Activated gamma-delta T cell (primary cell): ENCODE data around the gene RNF40.

Source experiments
- DNase-seq: peaks from one replicate; lab custom pipeline; 2025; lab: John Stamatoyannopoulos, UW
- total RNA-seq, 2 donors: gene quantifications; one replicate each; lab custom pipeline; 2026; lab: John Stamatoyannopoulos, UW

Gene RNF40
- 168 to 171 reads per million in 2 donors for total RNA-seq

DNA sequence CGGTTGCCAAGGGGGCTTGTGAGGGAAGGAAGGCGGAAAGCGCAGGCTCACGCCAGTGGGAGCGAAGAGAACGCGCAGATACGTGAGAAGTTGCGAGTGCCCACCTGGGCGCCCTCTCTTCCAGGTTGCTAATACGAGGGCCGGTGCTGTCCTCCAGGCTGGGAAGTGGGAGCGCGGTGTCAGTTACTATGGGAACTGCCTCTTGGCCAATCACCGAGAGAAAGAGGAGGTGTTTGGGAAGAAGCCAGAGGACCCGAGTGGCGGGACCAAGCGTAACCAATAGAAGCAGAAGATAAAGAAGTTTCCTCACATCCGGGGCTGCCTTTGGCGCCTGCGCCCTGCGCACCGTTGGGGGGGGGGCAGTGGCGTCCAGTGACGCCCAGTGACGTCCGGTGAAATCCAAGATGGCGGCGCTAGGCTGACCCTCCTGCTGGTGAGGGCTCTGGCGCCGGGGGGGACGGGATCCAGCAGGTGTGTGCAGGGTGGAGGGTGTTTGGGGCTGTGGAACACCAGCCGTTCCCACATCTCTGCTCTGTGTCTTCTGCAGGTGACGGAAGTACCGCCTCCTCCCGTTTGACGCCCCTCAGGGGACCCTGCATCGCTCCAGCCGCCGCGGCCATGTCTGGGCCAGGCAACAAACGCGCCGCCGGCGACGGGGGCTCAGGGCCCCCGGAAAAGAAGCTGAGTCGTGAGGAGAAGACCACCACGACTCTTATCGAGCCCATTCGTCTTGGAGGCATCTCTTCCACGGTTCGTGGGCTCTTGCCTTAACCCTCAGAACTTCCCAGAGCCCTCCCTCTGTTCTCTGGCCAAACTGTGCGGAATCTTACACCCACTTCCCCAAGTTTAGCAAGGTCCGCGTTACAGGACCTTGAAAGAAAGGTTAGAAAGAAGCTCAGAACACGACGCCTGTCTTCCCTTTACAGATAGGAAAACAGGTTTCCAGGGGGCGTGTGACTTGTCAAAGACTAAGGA lies at the start of gene RNF40, which contains the start of gene CFAP119:
TSS of gene RNF40 (plus strand) at position 395 of the 975 bp plus-strand sequence. CDS start at position 619, 224 bp downstream.
TSS of gene CFAP119 (minus strand) at position 135 of the 975 bp plus-strand sequence. CDS start 314 bp downstream, outside the sequence.
- DNase-seq = peak; percentile 85

DNA sequence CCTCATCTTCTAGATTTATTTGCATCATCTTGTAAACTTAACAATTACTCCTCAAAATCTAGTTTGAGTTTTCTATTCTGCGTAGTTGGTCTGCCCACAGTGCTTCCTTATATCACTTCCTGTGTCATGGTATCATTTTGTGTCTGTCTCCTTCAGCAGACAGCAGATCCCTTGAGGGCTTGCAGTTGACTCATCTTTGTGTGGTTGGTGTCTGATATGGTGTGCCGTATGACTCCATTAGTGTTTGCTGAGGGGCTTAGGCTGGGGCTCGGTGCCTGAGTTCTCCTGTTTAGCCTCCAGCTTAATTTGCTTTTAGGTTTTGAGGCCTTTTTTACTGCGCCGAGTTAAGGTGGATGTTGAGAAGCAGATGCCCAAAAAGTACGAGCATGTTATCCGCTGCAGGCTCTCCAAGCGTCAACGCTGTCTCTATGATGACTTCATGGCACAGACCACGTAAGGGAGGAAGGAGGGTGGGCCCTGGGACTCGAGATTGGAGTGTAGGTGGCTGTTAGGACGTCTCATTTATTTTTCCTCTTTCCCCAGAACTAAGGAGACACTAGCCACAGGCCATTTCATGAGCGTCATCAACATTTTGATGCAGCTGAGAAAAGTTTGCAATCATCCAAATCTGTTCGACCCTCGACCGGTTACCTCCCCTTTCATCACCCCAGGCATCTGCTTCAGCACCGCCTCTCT lies 46.2 kb upstream of the RNF40 start:
- no peak for DNase-seq

DNA sequence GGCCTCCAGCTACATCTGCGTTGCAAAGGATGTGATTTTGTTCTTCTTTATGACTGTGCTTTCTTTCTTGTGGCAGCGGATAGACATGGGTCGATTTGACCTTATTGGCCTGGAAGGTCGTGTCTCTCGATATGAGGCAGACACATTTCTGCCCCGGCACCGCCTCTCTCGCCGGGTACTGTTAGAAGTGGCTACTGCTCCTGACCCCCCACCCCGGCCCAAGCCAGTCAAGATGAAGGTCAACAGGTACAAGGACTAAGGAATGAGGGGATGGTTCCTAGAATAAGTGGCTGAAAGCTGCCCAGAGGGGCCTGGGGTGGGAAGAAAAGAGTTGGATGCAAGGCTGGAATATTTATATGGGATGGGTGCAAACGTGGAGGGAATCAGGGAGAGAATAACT lies 42.0 kb upstream of the RNF40 start:
- no peak for DNase-seq

DNA sequence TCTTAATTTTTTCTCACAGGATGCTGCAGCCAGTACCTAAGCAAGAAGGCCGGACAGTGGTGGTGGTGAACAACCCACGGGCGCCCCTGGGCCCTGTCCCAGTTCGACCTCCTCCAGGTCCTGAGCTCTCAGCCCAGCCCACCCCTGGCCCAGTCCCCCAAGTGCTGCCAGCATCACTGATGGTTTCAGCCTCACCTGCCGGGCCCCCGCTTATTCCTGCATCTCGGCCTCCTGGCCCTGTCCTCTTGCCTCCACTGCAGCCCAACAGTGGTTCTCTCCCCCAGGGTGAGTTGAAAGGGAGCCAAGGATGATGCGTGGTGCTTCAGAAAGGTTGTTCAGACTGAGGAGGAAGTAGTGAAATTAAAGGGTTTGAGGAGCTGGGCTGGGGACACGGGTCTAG lies 41.4 kb upstream of the RNF40 start:
- no peak for DNase-seq

DNA sequence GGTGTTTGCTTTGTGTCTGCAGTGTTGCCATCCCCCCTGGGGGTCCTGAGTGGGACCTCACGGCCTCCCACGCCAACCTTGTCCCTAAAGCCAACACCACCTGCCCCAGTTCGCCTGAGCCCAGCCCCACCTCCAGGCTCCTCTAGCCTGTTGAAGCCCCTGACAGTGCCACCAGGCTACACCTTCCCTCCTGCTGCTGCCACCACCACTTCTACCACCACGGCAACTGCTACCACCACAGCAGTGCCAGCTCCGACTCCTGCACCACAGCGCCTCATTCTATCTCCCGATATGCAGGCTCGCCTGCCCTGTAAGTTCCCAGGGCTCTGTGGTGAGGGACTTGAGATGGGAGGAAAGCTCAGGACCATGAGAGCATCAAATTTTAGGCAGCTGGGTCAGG lies 41.0 kb upstream of the RNF40 start:
- no peak for DNase-seq

DNA sequence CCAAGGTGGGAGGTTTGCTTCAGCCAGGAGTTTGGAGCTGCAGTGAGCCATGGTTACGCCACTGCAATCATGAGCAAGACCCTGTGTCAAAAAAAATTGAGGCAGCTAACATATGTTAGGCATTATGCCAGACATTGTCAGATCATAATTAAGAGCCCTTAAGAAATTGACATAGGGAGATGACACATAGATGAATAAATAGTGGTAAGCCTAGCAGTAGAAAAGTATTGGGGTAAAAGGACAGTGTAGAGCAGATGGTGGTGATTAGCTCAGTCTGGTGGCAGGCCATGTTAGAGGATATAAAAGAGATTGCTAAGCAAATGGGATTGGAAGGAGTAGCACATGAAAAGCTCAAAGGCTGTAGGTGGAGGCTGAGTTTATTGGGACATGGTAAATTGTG lies 40.5 kb upstream of the RNF40 start:
- no peak for DNase-seq

DNA sequence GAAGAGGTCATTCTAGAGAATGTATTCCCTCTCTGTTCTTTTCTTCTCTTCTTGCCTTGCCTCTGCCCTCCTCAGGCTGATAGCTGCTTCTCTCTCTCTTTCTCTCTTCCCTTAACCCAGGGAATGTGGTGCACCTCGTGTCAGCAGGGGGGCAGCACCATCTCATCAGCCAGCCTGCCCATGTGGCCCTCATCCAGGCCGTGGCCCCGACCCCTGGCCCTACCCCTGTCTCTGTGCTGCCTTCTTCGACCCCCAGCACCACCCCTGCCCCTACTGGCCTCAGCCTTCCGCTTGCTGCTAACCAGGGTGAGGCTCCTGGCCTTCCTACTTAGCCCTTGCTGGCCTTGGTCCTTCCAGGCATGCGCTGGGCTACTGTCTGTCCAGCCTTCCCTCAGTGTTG lies 39.7 kb upstream of the RNF40 start:
- no peak for DNase-seq

DNA sequence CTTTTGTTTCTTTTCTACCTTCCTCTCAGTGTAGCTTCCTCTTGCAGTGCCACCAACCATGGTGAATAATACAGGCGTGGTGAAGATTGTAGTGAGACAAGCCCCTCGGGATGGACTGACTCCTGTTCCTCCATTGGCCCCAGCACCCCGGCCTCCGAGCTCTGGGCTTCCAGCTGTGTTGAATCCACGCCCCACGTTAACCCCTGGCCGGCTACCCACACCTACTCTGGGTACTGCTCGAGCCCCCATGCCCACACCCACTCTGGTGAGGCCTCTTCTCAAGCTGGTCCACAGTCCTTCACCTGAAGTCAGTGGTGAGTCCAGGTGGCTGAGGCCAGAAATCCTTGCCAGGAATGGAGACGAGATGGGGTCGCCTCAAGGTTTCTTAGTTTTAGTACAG lies 39.2 kb upstream of the RNF40 start:
- DNase-seq = no peak

DNA sequence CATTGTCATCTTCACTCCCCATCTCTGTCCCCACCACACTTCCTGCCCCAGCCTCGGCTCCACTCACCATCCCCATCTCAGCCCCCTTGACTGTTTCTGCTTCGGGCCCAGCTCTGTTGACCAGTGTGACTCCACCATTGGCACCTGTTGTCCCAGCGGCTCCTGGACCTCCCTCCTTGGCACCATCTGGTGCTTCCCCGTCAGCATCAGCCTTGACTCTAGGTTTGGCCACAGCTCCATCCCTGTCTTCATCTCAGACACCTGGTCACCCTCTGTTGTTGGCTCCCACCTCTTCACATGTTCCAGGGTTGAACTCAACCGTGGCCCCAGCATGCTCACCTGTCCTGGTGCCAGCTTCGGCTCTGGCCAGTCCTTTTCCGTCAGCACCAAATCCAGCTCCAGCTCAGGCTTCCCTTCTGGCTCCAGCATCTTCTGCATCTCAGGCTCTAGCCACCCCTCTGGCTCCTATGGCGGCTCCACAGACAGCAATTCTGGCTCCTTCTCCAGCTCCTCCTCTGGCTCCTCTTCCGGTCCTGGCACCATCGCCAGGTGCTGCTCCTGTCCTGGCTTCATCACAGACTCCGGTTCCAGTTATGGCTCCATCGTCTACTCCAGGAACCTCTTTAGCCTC lies 38.3 kb upstream of the RNF40 start:
- DNase-seq = no peak

DNA sequence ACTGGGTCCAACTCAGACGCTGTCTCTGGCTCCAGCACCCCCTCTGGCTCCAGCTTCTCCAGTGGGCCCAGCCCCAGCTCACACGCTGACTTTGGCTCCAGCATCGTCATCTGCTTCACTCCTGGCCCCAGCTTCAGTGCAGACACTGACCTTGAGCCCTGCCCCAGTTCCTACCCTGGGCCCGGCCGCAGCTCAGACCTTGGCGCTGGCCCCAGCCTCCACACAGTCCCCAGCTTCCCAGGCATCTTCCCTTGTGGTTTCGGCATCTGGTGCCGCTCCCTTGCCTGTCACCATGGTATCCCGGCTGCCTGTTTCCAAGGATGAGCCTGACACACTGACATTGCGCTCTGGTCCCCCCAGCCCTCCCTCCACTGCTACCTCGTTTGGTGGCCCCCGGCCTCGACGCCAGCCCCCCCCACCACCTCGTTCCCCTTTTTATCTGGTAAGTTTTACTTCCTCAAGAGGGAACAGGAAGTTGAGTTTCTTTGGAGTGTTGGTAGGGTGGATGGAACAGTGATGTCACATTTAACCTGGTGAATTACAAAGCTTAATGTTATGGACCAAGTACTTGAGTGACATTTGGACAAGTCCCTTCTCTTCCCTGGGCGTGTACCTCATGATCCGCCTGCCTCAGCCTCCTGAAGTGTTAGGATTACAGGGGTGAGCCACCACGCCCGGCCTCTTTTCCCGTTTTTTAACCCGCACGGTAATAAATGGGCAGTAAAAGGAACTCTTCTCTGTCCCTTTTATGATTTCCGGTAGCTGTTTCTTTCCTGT lies 37.3 kb upstream of the RNF40 start:
- DNase-seq = no peak

DNA sequence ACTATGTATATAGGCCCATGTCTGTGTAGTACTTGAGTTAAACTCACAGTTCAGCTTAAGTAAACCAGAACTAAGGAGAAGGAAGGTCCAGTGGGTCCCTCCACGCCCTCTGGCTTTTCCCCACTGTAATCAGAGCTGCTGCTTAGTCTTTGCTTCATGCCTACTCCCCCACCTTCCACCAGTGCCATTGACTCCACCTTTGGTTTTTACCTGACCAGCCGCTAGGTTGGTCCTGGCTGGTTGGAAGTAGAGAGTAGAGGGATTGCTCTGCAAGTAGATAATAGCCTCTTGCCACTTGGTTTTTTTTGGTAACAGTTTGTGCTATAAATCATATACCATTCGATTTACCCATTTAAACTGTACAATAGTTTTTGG lies 36.7 kb upstream of the RNF40 start:
- no peak for DNase-seq

DNA sequence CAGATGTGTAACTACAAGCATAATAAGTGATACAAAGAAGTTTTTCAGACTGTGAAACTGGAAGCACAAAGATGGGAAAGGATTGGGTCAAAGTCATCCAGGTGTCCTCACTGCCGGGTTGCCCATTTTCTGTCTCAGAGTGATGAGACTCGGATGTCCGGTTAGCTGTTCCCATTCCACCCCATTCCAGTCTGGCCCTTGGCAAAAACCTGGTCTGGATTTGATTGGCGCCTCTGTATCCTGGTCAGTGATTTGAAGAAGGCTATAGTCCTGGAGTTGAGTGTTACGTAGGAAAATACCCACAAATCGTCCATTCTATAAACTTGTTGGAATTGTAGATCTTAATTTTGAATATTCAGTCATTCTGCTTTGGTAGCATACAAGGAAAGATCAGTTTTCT lies 33.8 kb upstream of the RNF40 start:
- DNase-seq = no peak

DNA sequence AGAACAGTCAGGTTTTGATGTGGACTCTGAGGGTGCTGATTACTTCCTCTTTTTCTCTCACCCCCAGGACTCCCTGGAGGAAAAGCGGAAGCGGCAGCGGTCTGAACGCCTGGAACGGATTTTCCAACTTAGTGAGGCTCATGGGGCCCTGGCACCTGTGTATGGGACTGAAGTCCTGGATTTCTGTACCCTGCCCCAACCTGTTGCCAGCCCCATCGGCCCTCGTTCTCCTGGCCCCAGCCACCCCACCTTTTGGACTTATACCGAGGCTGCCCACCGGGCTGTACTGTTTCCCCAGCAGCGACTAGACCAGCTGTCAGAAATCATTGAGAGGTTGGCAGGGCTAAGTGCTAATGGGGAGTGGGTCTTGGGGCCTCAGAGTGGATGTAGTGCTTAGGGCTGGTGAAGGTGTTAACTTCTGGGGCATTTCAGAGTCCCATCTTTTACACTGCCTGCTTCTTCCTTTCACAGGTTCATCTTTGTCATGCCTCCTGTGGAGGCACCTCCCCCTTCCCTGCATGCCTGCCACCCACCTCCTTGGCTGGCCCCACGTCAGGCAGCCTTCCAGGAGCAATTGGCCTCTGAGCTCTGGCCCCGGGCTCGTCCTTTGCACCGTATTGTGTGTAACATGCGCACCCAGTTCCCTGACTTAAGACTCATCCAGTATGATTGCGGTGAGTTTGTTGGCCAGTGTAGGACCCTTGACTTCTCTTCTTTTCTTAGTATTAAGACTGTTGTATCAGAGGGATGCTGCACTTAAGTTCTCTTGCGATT lies 33.0 kb upstream of the RNF40 start:
- DNase-seq = no peak

DNA sequence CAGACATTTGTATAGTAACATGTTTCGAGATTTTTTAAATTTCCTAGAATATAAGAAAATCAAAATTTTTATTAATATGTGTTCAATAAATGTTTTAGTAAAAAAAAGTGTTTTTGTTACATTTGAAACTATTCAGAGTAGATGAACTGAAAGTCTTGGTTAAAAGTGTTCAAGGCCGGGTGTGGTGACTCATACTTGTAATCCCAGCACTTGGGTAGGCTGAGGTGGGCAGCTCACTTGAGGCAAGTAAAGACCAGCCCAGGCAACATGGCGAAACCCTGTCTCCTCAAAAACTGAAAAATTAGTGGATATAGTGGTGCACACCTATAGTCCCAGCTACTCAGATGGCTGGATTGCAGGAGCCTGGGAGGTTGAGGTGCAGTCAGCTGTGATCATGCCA lies 30.7 kb upstream of the RNF40 start:
- DNase-seq = no peak

DNA sequence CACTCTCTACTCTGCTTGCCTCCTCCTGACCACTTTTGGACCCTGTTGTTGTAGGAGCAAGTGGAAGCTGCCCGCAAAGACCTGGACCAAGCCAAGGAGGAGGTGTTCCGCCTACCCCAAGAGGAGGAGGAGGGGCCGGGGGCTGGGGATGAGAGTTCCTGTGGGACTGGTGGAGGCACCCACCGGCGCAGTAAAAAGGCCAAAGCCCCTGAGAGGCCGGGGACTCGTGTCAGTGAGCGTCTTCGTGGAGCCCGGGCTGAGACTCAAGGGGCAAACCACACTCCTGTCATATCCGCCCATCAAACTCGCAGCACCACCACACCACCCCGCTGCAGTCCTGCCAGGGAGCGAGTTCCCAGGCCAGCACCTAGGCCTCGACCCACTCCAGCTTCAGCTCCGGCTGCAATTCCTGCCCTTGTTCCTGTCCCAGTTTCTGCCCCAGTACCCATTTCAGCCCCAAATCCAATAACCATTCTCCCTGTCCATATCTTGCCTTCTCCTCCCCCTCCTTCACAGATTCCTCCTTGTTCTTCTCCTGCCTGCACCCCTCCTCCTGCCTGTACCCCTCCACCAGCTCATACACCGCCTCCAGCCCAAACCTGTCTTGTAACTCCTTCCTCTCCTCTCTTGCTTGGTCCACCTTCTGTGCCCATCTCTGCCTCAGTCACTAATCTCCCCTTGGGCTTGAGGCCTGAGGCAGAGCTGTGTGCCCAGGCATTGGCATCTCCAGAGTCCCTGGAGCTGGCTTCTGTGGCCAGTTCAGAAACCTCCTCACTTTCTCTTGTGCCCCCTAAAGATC lies 24.9 kb upstream of the RNF40 start:
- DNase-seq = no peak

DNA sequence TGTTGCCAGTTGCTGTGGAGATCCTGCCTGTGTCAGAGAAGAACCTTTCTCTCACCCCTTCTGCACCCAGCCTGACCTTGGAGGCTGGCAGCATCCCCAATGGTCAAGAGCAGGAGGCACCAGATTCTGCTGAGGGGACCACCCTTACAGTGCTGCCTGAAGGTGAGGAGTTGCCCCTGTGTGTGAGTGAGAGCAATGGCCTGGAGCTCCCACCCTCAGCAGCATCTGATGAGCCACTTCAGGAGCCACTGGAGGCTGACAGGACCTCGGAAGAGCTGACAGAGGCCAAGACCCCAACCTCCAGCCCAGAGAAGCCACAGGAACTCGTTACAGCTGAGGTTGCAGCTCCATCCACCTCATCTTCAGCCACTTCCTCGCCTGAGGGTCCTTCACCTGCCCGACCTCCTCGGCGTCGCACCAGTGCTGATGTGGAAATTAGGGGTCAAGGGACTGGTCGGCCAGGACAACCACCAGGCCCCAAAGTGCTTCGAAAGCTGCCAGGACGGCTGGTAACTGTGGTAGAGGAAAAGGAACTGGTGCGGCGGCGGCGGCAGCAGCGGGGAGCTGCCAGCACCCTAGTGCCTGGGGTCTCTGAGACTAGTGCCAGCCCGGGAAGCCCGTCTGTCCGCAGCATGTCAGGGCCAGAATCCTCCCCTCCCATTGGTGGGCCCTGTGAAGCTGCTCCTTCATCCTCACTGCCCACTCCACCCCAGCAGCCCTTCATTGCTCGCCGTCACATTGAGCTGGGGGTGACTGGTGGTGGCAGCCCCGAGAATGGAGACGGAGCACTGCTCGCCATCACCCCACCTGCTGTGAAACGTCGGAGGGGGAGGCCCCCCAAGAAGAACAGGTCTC lies 24.1 kb upstream of the RNF40 start:
- no peak for DNase-seq

DNA sequence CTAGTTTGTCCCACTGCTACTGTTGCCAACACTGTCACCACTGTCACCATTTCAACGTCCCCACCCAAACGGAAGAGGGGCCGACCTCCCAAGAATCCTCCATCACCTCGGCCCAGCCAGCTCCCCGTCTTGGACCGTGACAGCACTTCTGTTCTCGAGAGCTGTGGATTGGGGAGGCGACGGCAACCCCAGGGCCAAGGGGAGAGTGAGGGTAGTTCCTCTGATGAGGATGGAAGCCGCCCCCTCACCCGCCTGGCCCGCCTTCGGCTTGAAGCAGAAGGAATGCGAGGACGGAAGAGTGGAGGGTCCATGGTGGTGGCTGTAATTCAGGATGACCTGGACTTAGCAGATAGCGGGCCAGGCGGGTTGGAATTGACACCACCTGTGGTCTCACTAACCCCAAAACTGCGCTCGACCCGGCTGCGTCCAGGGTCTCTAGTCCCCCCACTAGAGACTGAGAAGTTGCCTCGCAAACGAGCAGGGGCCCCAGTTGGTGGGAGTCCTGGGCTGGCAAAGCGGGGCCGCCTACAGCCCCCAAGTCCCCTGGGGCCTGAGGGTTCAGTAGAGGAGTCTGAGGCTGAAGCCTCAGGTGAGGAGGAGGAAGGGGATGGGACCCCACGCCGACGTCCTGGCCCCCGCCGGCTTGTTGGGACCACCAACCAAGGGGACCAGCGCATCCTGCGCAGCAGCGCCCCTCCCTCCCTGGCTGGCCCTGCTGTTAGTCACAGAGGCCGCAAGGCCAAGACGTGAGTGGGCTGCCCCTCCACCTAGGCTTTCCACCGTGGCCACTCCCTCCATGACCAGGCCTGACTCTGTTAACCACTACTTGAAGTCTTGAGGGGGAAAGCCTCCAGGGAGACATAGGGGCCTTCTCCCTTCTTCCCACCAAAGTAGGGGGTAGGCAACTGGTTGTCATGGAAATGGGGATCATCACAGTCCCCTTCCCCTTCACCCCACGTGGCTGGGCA lies 22.9 kb upstream of the RNF40 start:
- no peak for DNase-seq
